OCI-LY1 (cell line): ENCODE data around the gene IGSF3.

Experiments used
- EZH2 ChIP-seq: fragments of 200-600 bp; sonication (generic), shearing (Covaris generic); IDR thresholded peaks from 2 replicates; pipeline ENCODE4 v1.8.0; 2017; ENCODE audit warnings: borderline replicate concordance, mixed run types, mild to moderate bottlenecking, antibody characterized with exemption, low read length, moderate library complexity, mixed read lengths
- TF ChIP-seq, protein P1 (sequence below): fragments of 200-600 bp; sonication (generic), shearing (Covaris generic); IDR thresholded peaks from 2 replicates; pipeline ENCODE4 v1.5.1; 2017; ENCODE audit warnings: mild to moderate bottlenecking, antibody characterized with exemption, low read length, moderate library complexity, mixed read lengths

DNA sequence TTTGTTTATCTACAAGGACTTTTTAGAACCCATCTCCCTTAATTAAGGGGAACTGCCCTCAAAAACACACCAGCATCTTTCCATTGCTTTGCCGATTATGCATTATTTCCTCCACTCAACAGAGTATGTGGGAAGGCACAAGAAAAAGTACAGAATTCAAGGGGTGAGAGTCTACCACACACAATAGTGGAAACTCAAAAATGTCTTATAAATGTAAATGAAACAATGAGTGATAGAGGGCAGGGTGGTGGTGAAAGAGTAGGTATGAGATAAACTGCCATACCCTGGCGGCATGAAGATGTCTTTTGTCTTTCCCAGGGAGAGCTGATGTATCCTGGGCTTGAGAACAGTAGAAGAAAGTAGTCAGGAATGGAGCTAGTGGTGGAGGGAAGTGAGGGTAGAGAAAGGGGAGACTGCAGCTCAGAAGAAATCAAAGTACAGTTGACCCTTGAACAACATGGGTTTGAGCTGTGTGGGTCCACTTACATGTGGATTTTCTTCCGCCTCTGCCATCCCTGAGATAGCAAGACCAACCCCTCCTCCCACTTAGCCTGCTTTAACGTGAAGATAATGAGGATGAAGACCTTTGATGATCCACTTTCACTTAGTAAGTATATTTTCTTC, 121.1 kb downstream of the IGSF3 start:
- TF ChIP-seq EZH2, result no peak
- TF ChIP-seq, protein P1, sequence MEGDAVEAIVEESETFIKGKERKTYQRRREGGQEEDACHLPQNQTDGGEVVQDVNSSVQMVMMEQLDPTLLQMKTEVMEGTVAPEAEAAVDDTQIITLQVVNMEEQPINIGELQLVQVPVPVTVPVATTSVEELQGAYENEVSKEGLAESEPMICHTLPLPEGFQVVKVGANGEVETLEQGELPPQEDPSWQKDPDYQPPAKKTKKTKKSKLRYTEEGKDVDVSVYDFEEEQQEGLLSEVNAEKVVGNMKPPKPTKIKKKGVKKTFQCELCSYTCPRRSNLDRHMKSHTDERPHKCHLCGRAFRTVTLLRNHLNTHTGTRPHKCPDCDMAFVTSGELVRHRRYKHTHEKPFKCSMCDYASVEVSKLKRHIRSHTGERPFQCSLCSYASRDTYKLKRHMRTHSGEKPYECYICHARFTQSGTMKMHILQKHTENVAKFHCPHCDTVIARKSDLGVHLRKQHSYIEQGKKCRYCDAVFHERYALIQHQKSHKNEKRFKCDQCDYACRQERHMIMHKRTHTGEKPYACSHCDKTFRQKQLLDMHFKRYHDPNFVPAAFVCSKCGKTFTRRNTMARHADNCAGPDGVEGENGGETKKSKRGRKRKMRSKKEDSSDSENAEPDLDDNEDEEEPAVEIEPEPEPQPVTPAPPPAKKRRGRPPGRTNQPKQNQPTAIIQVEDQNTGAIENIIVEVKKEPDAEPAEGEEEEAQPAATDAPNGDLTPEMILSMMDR, result no peak
